GM12892 (cell line): ENCODE data around the gene F2RL2.

ENCODE experiments used
- POLR2A ChIP-seq: IDR thresholded peaks from 2 replicates; pipeline ENCODE4 v1.6.1; 2011; ENCODE audit warnings: low read depth, low read length, control low read depth
- TAF1 ChIP-seq: IDR thresholded peaks from 2 replicates; pipeline ENCODE4 v1.6.1; 2011; ENCODE audit warnings: low read depth, mild to moderate bottlenecking, control low read depth, low read length, borderline replicate concordance

DNA sequence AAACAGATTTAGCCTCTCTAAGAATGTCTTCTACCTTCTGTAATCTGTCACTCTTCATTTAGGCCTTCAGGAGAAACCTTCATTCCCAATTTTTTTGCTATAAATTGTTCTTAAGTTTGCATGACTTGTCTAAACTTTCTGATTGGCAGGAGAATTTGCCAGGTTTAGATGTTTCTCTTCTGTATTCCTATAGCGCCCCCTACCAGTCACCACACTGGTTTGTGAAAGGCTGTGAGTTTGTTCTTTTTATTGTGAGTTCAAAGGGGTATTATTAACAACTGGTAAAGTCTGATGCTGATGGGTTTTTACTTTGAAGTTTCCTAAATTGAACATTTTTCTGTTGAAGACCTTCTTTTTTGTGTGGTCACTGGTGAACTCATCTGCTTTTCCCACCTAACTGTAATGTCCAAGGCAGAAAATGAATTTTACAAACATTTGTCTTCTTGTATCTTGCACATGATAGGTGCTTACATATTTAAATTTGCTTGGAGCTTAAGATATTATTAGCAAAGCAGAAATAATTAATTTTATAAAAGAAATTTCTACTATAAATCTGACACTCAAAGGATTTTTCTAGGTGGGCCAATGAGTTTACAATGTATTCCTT, 18.4 kb upstream of the F2RL2 start:
- TF ChIP-seq POLR2A (no peak), TAF1 (no peak)
